HG02763 (cell line): Measurements from ENCODE around the gene OGFOD2.

Experiments used
- ATAC-seq: cut with Tn5 transposase; IDR thresholded peaks from one replicate; pipeline ENCODE4 v1.9.1; 2021; ENCODE audit warnings: mild to moderate bottlenecking, moderate library complexity; ENCODE audit not compliant: unreplicated experiment

Gene OGFOD2

DNA sequence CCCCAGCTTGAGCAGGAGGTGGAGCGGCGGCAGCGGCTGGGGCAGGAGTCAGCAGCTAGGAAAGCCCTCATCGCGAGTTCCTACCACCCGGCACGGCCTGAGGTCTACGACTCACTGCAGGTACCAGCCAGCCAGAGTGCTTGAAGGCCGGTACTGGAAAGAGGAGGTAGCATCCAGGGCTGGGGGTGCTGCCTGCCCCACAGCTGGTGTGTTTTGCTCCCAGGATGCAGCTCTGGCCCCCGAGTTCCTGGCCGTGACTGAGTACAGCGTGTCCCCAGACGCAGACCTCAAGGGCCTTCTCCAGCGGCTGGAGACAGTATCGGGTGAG lies 1.6 kb downstream of the OGFOD2 start:
- ATAC-seq: no peak

DNA sequence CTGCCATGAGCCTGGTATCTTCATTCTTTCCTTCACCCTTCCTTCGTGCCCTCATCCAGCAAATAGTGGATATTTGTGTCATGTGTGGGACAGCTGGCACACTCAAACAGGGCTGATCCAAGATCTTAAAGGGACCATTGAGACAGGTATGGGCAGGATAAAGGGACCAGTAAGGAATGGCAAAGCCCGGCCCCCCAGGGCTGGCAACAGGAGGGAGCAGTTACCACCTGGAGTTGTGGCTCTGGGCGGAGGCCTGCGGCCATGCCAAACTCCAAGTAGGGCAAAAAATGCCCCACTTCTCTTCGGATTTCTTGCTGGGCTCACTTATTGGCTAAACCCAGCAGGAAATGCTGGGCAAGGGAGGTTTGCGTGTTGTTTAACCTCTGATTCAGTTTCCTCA lies 2.1 kb downstream of the OGFOD2 start:
- no peak for ATAC-seq

GRCh38 chr12:122977655-122978392 lies 2.8 kb downstream of the OGFOD2 start:
- ATAC-seq: no peak

GRCh38 chr12:122978507-122978955 lies 3.5 kb downstream of the OGFOD2 start:
- ATAC-seq: no peak

GRCh38 chr12:122979001-122979907 lies 4.2 kb downstream of the OGFOD2 start:
- ATAC-seq: no peak

- no peak for ATAC-seq
Observed at GRCh38 chr12:122979908-122980182, 4.8 kb downstream of the OGFOD2 start.

GRCh38 chr12:122980183-122981035 lies 5.4 kb downstream of the OGFOD2 start, which contains the start of gene ARL6IP4:
Gene ARL6IP4, plus strand, starts transcription at chr12:122980681. Its CDS starts 459 bp downstream, at chr12:122981140.
- ATAC-seq: peak; percentile 54

DNA sequence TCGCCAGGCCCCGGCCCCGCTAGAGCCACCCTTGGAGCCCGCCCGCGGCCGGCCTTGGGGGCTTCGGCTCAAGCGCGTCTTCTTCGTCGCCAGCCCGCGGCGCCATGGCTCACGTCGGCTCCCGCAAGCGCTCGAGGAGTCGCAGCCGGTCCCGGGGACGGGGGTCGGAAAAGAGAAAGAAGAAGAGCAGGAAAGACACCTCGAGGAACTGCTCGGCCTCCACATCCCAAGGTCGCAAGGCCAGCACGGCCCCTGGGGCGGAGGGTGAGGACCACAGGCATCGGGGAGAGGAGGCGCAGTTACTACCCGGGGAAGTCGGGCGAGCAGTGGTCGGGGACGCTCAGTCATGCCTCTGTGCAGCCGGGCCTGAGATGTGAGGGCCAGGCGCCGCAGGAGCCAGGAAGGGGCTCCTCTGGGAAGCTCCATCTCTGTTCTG lies 6.0 kb downstream of the OGFOD2 start:
- ATAC-seq: no peak

DNA sequence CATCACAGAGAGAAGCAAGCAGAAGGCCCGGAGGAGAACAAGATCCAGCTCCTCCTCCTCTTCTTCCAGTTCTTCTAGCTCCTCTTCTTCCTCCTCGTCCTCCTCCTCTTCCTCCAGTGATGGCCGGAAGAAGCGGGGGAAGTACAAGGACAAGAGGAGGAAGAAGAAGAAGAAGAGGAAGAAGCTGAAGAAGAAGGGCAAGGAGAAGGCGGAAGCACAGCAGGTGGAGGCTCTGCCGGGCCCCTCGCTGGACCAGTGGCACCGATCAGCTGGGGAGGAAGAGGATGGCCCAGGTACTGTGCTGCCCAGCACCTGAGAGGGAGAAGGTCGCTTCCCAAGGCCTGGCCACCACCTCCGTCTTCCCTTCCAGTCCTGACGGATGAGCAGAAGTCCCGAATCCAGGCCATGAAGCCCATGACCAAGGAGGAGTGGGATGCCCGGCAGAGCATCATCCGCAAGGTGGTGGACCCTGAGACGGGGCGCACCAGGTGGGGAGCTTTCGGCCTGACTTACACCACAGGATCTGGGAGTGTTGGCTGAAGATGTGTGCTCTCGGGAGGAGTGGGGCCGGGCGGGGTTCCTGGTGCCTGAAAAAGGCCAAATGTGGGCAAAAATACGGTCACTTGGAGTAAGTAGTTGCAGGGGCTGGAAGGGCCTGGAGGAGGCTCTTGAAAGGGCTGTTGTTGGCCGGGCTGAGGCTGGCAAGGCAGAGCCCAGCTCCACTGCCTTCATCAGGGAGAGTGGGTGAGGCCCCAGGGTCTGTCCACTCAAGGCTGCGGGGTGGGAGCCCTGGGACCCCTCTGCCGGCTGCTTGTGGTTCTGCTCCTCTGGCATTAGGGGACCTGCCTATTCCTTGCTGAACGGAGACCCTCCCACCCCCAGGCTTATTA lies 6.8 kb downstream of the OGFOD2 start:
- no peak for ATAC-seq

DNA sequence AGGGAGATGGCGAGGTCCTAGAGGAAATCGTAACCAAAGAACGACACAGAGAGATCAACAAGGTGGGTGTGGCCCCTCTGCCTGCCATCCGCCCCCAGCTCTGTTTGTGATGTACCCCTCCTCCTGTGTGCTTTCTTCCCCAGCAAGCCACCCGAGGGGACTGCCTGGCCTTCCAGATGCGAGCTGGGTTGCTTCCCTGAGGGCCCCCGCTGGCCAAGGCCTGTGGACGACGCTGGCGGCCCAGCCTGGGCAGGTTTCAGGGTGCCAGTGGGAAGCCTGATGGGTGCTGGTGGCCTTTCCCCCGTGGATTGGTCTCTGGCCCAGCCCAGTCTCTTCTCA lies 7.4 kb downstream of the OGFOD2 start:
- ATAC-seq: no peak

DNA sequence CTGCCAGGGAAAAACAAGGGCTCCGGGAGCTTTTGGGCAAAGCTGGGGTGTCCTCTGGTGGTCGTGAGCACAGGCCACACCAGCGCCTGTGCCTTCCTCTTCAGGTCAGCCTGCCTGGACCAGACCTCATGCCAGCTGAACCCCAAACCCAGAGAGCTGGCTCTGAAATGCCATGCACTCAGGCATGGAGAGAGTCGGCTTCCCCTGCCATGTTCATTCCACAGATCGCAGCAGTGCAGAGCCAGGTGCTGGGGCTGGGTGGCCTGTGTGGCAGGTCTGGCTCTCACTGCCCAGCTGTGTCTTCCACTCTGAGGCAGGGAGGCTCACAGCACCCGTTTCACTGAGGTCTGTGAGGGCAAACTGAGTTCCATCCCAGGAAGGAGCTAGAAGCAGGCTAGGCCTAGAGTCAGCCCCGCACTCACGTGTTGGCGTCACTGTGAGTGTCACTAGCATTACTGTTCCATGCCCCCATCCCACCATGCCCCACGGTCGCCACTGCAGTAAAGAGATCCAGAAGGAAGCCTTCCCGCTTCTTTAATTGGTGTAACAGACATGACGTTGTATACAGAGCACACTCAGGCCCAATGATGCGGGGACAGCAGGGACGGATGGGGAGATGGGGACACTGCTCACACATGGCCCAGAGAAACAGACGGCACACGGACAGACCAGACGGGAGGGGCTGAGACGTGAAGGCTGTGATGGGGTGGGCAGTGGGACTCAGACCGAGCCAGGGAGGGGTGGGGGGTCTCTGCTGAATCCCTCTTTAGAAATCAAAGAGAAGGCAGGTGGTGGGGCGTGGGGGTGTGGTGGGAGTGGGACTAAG lies 8.1 kb downstream of the OGFOD2 start:
- ATAC-seq: no peak

GRCh38 chr12:122983789-122984515 lies 8.9 kb downstream of the OGFOD2 start:
- no peak for ATAC-seq

GRCh38 chr12:122984612-122985337 lies 9.7 kb downstream of the OGFOD2 start:
- no peak for ATAC-seq

- ATAC-seq: no peak
Observed at GRCh38 chr12:122985338-122986257, 10.6 kb downstream of the OGFOD2 start.

DNA sequence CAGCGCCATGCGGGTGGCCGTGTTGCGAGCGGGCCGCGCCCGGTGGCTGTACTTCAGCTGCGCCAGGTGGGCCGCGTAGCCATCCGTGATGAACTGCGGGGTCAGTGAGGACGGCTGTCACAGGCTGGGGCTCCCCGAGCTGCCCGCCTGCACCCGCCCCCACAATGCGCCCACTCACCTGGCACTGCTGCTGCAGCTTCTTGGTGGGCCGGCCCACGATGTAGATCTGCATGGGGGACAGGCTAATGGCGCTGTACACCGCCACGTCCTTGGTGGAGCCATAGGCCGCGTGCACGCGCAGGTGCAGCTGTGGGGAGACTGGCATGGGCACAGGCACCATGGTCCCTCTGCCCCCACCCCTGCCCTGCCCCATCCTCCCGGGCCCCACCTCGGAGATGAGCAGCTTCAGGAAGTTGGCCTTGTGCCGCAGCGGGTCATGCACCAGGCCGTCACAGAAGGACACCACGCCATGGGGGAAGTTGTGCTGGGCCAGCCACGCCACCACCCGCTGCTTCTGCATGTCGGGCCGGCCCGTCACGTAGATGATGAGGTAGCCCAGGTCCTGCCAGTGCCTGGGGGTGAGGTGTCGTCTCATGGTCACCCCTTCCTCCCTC lies 11.3 kb downstream of the OGFOD2 start:
- no peak for ATAC-seq

GRCh38 chr12:122987086-122987951 lies 12.3 kb downstream of the OGFOD2 start:
- ATAC-seq: no peak
